Activated CD4-positive, alpha-beta T cell treated with anti-CD3 and anti-CD28 coated beads for 36 hours (primary cell): ENCODE data around the gene CHST15. TPM values are rescaled to one million over a fixed set of nuclear protein-coding genes. Genes with fewer than 3 reads are reported as not detected.
"Not testable (repeated sequence)": the region's sequence is repeated elsewhere in the genome, so short reads cannot be mapped to it uniquely, and the experiment has no call there.

Experiments
- ATAC-seq: fragments of 200-7000 bp; cut with Tn5 transposase; one replicate; pipeline ENCODE4 v1.10.0; 2021; ENCODE audit warnings: mild to moderate bottlenecking, moderate library complexity
- CTCF ChIA-PET: fragments of 350-600 bp; sonication (Branson Sonifier 250); formaldehyde crosslinking; loops from one replicate; lab custom pipeline; 2021; ENCODE audit warnings: antibody characterized with exemption; lab: Charles Lee
- POLR2A ChIA-PET: fragments of 350-600 bp; sonication (Branson Sonifier 250); formaldehyde crosslinking; loops from one replicate; lab custom pipeline; 2021; ENCODE audit warnings: antibody characterized with exemption, inconsistent platforms; lab: Charles Lee
- DNase-seq: peaks from one replicate; pipeline ENCODE4 v3.0.0-alpha.2; 2020
- H3K27ac Mint-ChIP-seq: one replicate; pipeline ENCODE4 v1.8.0; 2021; ENCODE audit warnings: mixed read lengths
- H3K27me3 Mint-ChIP-seq: one replicate; pipeline ENCODE4 v1.8.0; 2021; ENCODE audit warnings: mixed read lengths
- H3K36me3 Mint-ChIP-seq: one replicate; pipeline ENCODE4 v1.8.0; 2021; ENCODE audit warnings: low read depth, mixed read lengths
- H3K4me1 Mint-ChIP-seq: one replicate; pipeline ENCODE4 v1.8.0; 2021; ENCODE audit warnings: mixed read lengths
- H3K4me3 Mint-ChIP-seq: one replicate; pipeline ENCODE4 v1.8.0; 2021; ENCODE audit warnings: mild to moderate bottlenecking, moderate library complexity, mixed read lengths
- H3K9me3 Mint-ChIP-seq: one replicate; pipeline ENCODE4 v1.8.0; 2021; ENCODE audit warnings: low read depth, mixed read lengths
- intact Hi-C, 2 experiments: fragments of 100-400 bp; cut with DNase I in 1 of 2; cut with micrococcal nuclease in 1 of 2; formaldehyde crosslinking; loops; one replicate each; pipeline versions ENCODE4 v1.14.2 to v1.15.1; 2022 to 2024; cut with DNase I, micrococcal nuclease
- total RNA-seq, 2 experiments: library from RNA; stranded (reverse); gene quantifications; one replicate each; pipeline ENCODE4 v1.2.3, GENCODE V29; 2021

Gene CHST15
- total RNA-seq, 2 experiments from 2014 or later: 0.40 to 0.43 TPM

DNA sequence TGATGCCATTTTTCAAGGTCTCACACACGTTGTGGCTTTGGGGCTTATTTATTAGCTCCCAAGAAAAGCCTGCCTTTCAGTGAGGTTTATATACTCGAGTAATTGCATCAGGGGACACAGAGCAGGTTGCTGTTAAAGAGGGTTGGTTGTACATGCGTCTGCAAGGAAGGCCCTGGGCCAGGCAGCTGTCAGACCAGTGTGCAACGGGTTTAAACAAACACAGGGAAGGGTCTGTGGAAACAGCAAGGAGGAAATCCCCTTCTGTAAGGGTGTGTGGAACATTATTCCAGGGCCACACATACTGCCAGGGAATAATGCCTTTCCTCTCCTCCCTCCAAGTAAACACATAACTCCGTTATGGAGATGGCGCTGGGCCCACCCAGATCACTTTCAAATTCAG lies 1.7 kb upstream of the CHST15 start:
- Mint-ChIP-seq H3K4me3 (no peak overlapping the region), H3K27me3 (peaks cover 38% of the 10 kb centered on the region), H3K36me3 (no peaks in the 10 kb centered on the region), H3K4me1 (peaks cover 2% of the 10 kb centered on the region), H3K9me3 (no peaks in the 10 kb centered on the region), H3K27ac (no peak overlapping the region)
- ChIA-PET POLR2A (no interaction called here), CTCF (no interaction called here)
- ATAC-seq (no peak), DNase-seq (no peak)
- intact Hi-C loops: no loop called here

- no peak overlapping the region for H3K27ac Mint-ChIP-seq
- DNase-seq (no peak), ATAC-seq (no peak)
- CTCF ChIA-PET: no interaction called here
- H3K4me3 Mint-ChIP-seq: no peak overlapping the region
- H3K4me1 Mint-ChIP-seq: peaks cover 2% of the 10 kb centered on the region
- POLR2A ChIA-PET: no interaction called here
- intact Hi-C loops: loop anchor here in 1 of 2 experiments (5.0 kb wide), 1 partner anchor 957 kb away; the partner anchor contains the start of gene HMX3
- H3K27me3 Mint-ChIP-seq: peaks cover 44% of the 10 kb centered on the region
- no peaks in the 10 kb centered on the region for H3K9me3 Mint-ChIP-seq
- H3K36me3 Mint-ChIP-seq: no peaks in the 10 kb centered on the region
Observed at GRCh38 chr10:124094419-124094785, 1.0 kb upstream of the CHST15 start.

DNA sequence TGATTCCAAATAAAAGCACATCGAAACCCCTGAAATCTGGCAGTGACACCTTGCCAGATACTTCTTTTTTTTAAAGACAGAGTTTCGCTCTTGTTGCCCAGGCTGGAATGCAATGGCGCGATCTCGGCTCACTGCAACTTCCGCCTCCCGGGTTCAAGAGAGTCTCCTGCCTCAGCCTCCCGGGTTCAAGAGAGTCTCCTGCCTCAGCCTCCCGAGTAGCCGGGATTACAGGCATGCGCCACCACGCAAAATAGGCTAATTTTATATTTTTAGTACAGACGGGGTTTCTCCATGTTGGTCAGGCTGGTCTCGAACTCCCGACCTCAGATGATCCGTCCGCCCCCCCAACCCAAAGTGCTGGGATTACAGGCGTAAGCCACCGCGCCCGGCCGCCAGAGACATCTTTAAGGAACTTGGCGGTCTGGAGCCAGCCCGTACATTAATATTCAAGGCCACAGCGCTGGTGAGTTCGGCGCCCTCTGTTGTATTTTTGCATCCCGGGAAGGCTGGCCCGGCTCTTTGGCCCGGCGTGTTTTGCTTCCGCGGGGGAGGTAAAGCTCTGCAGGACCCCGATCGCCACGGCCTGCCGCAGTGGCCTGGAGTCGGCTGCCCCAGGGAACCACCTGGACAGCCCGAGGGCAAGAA lies 498 bp upstream of the CHST15 start:
- H3K4me1 Mint-ChIP-seq, POLR2A ChIA-PET, H3K9me3 Mint-ChIP-seq, H3K36me3 Mint-ChIP-seq, H3K27ac Mint-ChIP-seq, ATAC-seq, CTCF ChIA-PET, DNase-seq: not testable (repeated sequence)
- Mint-ChIP-seq H3K4me3 (peak overlapping the region; percentile 54), H3K27me3 (peaks cover 45% of the 10 kb centered on the region)
- intact Hi-C loops: loop anchor here in 1 of 2 experiments (2.0 to 5.0 kb wide), 2 partner anchors 99 to 957 kb away; partner anchors contain the start of gene HMX3

DNA sequence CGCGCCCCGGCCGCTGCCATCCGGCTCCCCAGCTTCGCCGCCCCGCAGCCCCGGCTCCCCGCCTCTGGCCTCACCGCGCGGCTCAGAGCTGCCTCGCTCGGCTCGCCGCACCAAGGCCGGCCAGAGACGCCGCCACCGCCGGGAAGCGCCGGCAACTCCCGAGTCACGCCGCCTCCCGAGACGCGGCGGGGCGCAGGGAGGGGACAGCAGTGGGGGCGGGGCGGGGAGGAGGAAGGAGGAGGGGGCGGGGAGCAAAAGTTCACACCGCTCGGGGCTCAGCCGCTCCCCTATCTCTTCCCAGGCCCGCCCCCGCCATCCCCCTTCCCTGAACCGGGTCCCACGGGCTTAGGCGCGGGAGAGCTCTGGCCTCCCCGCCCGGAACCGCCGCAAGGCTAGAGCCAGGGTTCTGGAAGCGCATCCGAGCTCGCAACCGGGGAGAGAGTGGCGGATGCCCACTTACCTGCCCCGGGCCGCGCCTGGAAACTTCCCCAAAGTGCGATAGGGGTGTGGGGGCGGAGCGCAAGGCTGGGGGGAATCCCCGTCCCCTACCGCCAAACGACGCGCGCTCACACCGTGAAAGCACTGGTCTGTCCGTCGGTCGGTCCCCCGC lies 1.0 kb downstream of the CHST15 start:
- intact Hi-C loops: loop anchor here in 1 of 2 experiments (2.0 to 5.0 kb wide), 2 partner anchors 98 to 955 kb away; partner anchors contain the start of gene HMX3
- Mint-ChIP-seq H3K9me3 (no peaks in the 10 kb centered on the region), H3K27me3 (peaks cover 51% of the 10 kb centered on the region), H3K36me3 (no peaks in the 10 kb centered on the region), H3K4me1 (peaks cover 2% of the 10 kb centered on the region), H3K27ac (no peak overlapping the region), H3K4me3 (peak overlapping the region; percentile 47)
- DNase-seq (peak; percentile 62), ATAC-seq (peak; percentile 74)
- ChIA-PET CTCF (interaction anchor here (0.6 to 1.4 kb wide), 2 partner anchors 9 to 101 kb away, joined by 5 read pairs; no protein-coding TSS in a partner anchor), POLR2A (no interaction called here)

- Mint-ChIP-seq H3K36me3 (no peaks in the 10 kb centered on the region), H3K9me3 (no peaks in the 10 kb centered on the region), H3K27ac (no peak overlapping the region), H3K27me3 (peaks cover 51% of the 10 kb centered on the region), H3K4me3 (peak overlapping the region; percentile 47), H3K4me1 (peaks cover 2% of the 10 kb centered on the region)
- peak; percentile 17 for DNase-seq
- no peak for ATAC-seq
- CTCF ChIA-PET: interaction anchor here (0.6 to 1.4 kb wide), 2 partner anchors 8 to 101 kb away, joined by 5 read pairs; no protein-coding TSS in a partner anchor
- POLR2A ChIA-PET: no interaction called here
- intact Hi-C loops: loop anchor here in 1 of 2 experiments (2.0 to 5.0 kb wide), 2 partner anchors 97 to 954 kb away; partner anchors contain the start of gene HMX3
Observed at GRCh38 chr10:124091646-124092249, 1.6 kb downstream of the CHST15 start.

- Mint-ChIP-seq H3K36me3 (no peaks in the 10 kb centered on the region), H3K27ac (no peak overlapping the region), H3K4me3 (no peak overlapping the region), H3K27me3 (peaks cover 45% of the 10 kb centered on the region), H3K4me1 (peaks cover 2% of the 10 kb centered on the region), H3K9me3 (no peaks in the 10 kb centered on the region)
- intact Hi-C loops: loop anchor here in 1 of 2 experiments (5.0 kb wide), 1 partner anchor 953 kb away; the partner anchor contains the start of gene HMX3
- DNase-seq (no peak), ATAC-seq (no peak)
- ChIA-PET CTCF (no interaction called here), POLR2A (interaction anchor here (0.5 kb wide), 1 partner anchor 26 kb away, joined by 3 read pairs; no protein-coding TSS in a partner anchor)
Observed at GRCh38 chr10:124090601-124091209, 2.7 kb downstream of the CHST15 start.

GRCh38 chr10:124089859-124090258 lies 3.5 kb downstream of the CHST15 start:
- ATAC-seq (no peak), DNase-seq (no peak)
- ChIA-PET CTCF (interaction anchor here (0.6 to 1.4 kb wide), 3 partner anchors 94 to 304 kb away, joined by 3 to 5 read pairs (median 4); no protein-coding TSS in a partner anchor), POLR2A (interaction anchor here (0.6 kb wide), 1 partner anchor 9 kb away, joined by 3 read pairs; no protein-coding TSS in a partner anchor)
- Mint-ChIP-seq H3K36me3 (no peaks in the 10 kb centered on the region), H3K9me3 (no peaks in the 10 kb centered on the region), H3K4me3 (no peak overlapping the region), H3K4me1 (peaks cover 2% of the 10 kb centered on the region), H3K27me3 (peaks cover 38% of the 10 kb centered on the region), H3K27ac (no peak overlapping the region)
- intact Hi-C loops: loop anchor here in 1 of 2 experiments (5.0 kb wide), 1 partner anchor 953 kb away; the partner anchor contains the start of gene HMX3

- DNase-seq (no peak), ATAC-seq (no peak)
- Mint-ChIP-seq H3K27me3 (peaks cover 33% of the 10 kb centered on the region), H3K4me3 (no peak overlapping the region), H3K9me3 (no peaks in the 10 kb centered on the region), H3K4me1 (peaks cover 2% of the 10 kb centered on the region), H3K36me3 (no peaks in the 10 kb centered on the region), H3K27ac (no peak overlapping the region)
- POLR2A ChIA-PET: no interaction called here
- intact Hi-C loops: no loop called here
- CTCF ChIA-PET: interaction anchor here (1.4 kb wide), 1 partner anchor 93 kb away, joined by 5 read pairs; no protein-coding TSS in a partner anchor
Observed at GRCh38 chr10:124088915-124089314, 4.5 kb downstream of the CHST15 start.

- Mint-ChIP-seq H3K27ac (no peak overlapping the region), H3K36me3 (no peaks in the 10 kb centered on the region), H3K27me3 (peaks cover 29% of the 10 kb centered on the region), H3K4me1 (peaks cover 2% of the 10 kb centered on the region), H3K9me3 (no peaks in the 10 kb centered on the region), H3K4me3 (no peak overlapping the region)
- POLR2A ChIA-PET: no interaction called here
- no peak for ATAC-seq
- intact Hi-C loops: no loop called here
- CTCF ChIA-PET: no interaction called here
- no peak for DNase-seq
Observed at GRCh38 chr10:124087672-124088634, 5.4 kb downstream of the CHST15 start.
